HL-60/S4 treated with phorbol 12-myristate 13-acetate at 8.2 ng/mL for 4 days and 3 days (cell line): ENCODE results near the gene DIS3L2.
"Not testable (repeated sequence)": the region's sequence is repeated elsewhere in the genome, so short reads cannot be mapped to it uniquely, and the experiment has no call there.

Experiments used
- in situ Hi-C: fragments of 300-500 bp; cut with MboI; formaldehyde crosslinking; loops from 2 replicates; pipeline ENCODE4 v1.15.0; 2022; ENCODE audit warnings: low sequenced_read_pairs

DIS3L2 gene

GRCh38 chr2:231996797-231997540 is 35.5 kb downstream of the DIS3L2 start:
- in situ Hi-C loops = no loop called here

GRCh38 chr2:231998046-231998445 is 36.5 kb downstream of the DIS3L2 start:
- in situ Hi-C loops = no loop called here

GRCh38 chr2:232000439-232000838 is 38.9 kb downstream of the DIS3L2 start:
- in situ Hi-C loops = no loop called here

- in situ Hi-C loops = no loop called here
Observed at GRCh38 chr2:232001073-232001472, 39.6 kb downstream of the DIS3L2 start.

- in situ Hi-C loops = no loop called here
Observed at GRCh38 chr2:232006253-232006652, 44.7 kb downstream of the DIS3L2 start.

GRCh38 chr2:232008907-232009638 is 47.6 kb downstream of the DIS3L2 start:
- in situ Hi-C loops = no loop called here

- in situ Hi-C loops = no loop called here
Observed at GRCh38 chr2:232009639-232010274, 48.2 kb downstream of the DIS3L2 start.

- in situ Hi-C loops = no loop called here
Observed at GRCh38 chr2:232013701-232014353, 52.3 kb downstream of the DIS3L2 start.

GRCh38 chr2:232014681-232015080 is 53.2 kb downstream of the DIS3L2 start:
- in situ Hi-C loops = no loop called here

- in situ Hi-C loops = no loop called here
Observed at GRCh38 chr2:232018181-232018580, 56.7 kb downstream of the DIS3L2 start.

- in situ Hi-C loops = no loop called here
Observed at GRCh38 chr2:232022718-232023117, 61.2 kb downstream of the DIS3L2 start.

- in situ Hi-C loops = no loop called here
Observed at GRCh38 chr2:232023426-232023825, 61.9 kb downstream of the DIS3L2 start.

GRCh38 chr2:232024457-232024856 is 62.9 kb downstream of the DIS3L2 start:
- in situ Hi-C loops = no loop called here

GRCh38 chr2:232026910-232027309 is 65.4 kb downstream of the DIS3L2 start:
- in situ Hi-C loops = no loop called here

- in situ Hi-C loops = no loop called here
Observed at GRCh38 chr2:232027530-232027929, 66.0 kb downstream of the DIS3L2 start.

GRCh38 chr2:232028071-232028470 is 66.6 kb downstream of the DIS3L2 start:
- in situ Hi-C loops = no loop called here

- in situ Hi-C loops = no loop called here
Observed at GRCh38 chr2:232028631-232029030, 67.1 kb downstream of the DIS3L2 start.

- in situ Hi-C loops = no loop called here
Observed at GRCh38 chr2:232029346-232029745, 67.8 kb downstream of the DIS3L2 start.

GRCh38 chr2:232030229-232030628 is 68.7 kb downstream of the DIS3L2 start:
- in situ Hi-C loops = no loop called here

- in situ Hi-C loops = not testable (repeated sequence)
Observed at GRCh38 chr2:232035292-232035691, 73.8 kb downstream of the DIS3L2 start.

- in situ Hi-C loops = not testable (repeated sequence)
Observed at GRCh38 chr2:232036876-232037275, 75.4 kb downstream of the DIS3L2 start.
